GM12872 (cell line): ENCODE measurements around the gene AUTS2.

ENCODE experiments used
- CTCF ChIP-seq: IDR thresholded peaks from 3 replicates; pipeline ENCODE4 v1.5.1; 2011; ENCODE audit warnings: low read depth, mild to moderate bottlenecking, low read length, moderate library complexity; ENCODE audit not compliant: insufficient read depth

Gene AUTS2

GRCh38 chr7:70033226-70033625 is 435.0 kb downstream of the AUTS2 start:
- TF ChIP-seq CTCF: no peak

- TF ChIP-seq CTCF: no peak
Measured at GRCh38 chr7:70034999-70035398, 436.7 kb downstream of the AUTS2 start.

- TF ChIP-seq CTCF: no peak
Measured at GRCh38 chr7:70035519-70035918, 437.2 kb downstream of the AUTS2 start.

- no peak for TF ChIP-seq CTCF
Measured at GRCh38 chr7:70035955-70036354, 437.7 kb downstream of the AUTS2 start.

GRCh38 chr7:70036695-70037094 is 438.4 kb downstream of the AUTS2 start:
- no peak for TF ChIP-seq CTCF

- no peak for TF ChIP-seq CTCF
Measured at GRCh38 chr7:70037171-70037933, 439.1 kb downstream of the AUTS2 start.

- TF ChIP-seq CTCF: no peak
Measured at GRCh38 chr7:70040051-70040450, 441.8 kb downstream of the AUTS2 start.
